Heart right ventricle (tissue), 16 donors: ENCODE results near the gene PFDN6. TPM values are rescaled to one million over a fixed set of nuclear protein-coding genes. Genes with fewer than 3 reads are reported as not detected.
"Not testable (repeated sequence)": the region's sequence is repeated elsewhere in the genome, so short reads cannot be mapped to it uniquely, and the experiment has no call there.

ENCODE experiments used
- ATAC-seq, 8 donors: fragments of 200-7000 bp; cut with Tn5 transposase; one replicate each; pipeline ENCODE4 v1.9.1; 2020; ENCODE audit warnings: mild to moderate bottlenecking in 8 of 8, moderate library complexity in 8 of 8, moderate number of reproducible peaks in 1 of 8
- DNase-seq, 2 donors: peaks; one replicate each; pipeline ENCODE4 v3.0.0-alpha.2; 2020
- H3K27ac ChIP-seq, 10 donors: fragments of 200-600 bp; sonication (generic) in 2 of 10; one replicate each; pipeline versions ENCODE4 v1.5.0 to v1.8.0; 2020 to 2022; ENCODE audit warnings: mild to moderate bottlenecking in 3 of 10
- H3K27me3 ChIP-seq, 7 donors: fragments of 200-600 bp; one replicate each; pipeline ENCODE4 v1.8.0; 2021 to 2022; ENCODE audit warnings: mild to moderate bottlenecking in 2 of 7
- H3K36me3 ChIP-seq, 9 donors: fragments of 200-600 bp; sonication (generic) in 1 of 9; one replicate each; pipeline versions ENCODE4 v1.5.0 to v1.8.0; 2020 to 2022; ENCODE audit warnings: mild to moderate bottlenecking in 2 of 9
- H3K4me1 ChIP-seq, 9 donors: fragments of 200-600 bp; sonication (generic) in 1 of 9; one replicate each; pipeline versions ENCODE4 v1.5.0 to v1.8.0; 2020 to 2022; ENCODE audit warnings: mild to moderate bottlenecking in 4 of 9
- H3K4me3 ChIP-seq, 10 donors: fragments of 200-600 bp; sonication (generic) in 2 of 10; one replicate each; pipeline versions ENCODE4 v1.5.0 to v1.8.0; 2020 to 2022; ENCODE audit warnings: mild to moderate bottlenecking in 7 of 10, moderate library complexity in 2 of 10
- H3K9me3 ChIP-seq, 11 donors: fragments of 200-600 bp in 10 of 11; sonication (generic) in 2 of 11; one replicate each; pipeline versions ENCODE4 v1.5.0 to v1.8.0; 2013 to 2022; ENCODE audit warnings: mild to moderate bottlenecking in 2 of 11, control low read depth in 1 of 11, moderate library complexity in 1 of 11
- CTCF ChIP-seq, 9 donors: fragments of 200-600 bp; sonication (generic) in 2 of 9; IDR thresholded peaks; one replicate each; pipeline versions ENCODE4 v1.5.0 to v1.8.0; 2021 to 2022; ENCODE audit warnings: antibody characterized with exemption in 9 of 9, mild to moderate bottlenecking in 5 of 9, moderate library complexity in 1 of 9
- WGBS, 2 donors: extraction: QIAGEN DNeasy Blood & Tissue Kit; methylation state at CpG; one replicate each; pipeline ENCODE4 v1.1.7; 2013; ENCODE audit warnings: inconsistent platforms in 1 of 2; 5-methylcytosine and 5-hydroxymethylcytosine counted together
- intact Hi-C, 10 donors: fragments of 100-400 bp; cut with DNase I; formaldehyde crosslinking; loops; one replicate each; pipeline versions ENCODE4 v1.11.1 to v1.14.2; 2022
- polyA plus RNA-seq, 2 donors: library from polyadenylated mRNA; stranded (reverse); fragments of 200-250 nt; gene quantifications; one replicate each; pipeline ENCODE4 v1.2.3, GENCODE V29; 2013
- total RNA-seq, 10 donors: library from RNA; stranded (reverse); fragmentation: NEBNext Ultra II Directional in 3 of 10; extraction: Animal tissue kit (Norgen Biotek cat#: 25700) in 3 of 10; gene quantifications; one replicate each; pipeline versions ENCODE4 v1.2.1 to v1.2.4, GENCODE V29; 2021 to 2023
- donor health status: Arrhythmogenic right ventricular cardiomyopathy.
- donor health status: ischemic (EF 13 %, LVEDD 7.1; RV severe dilation, severe dysfunction).
- donor health status: healthy with polysubstance abuse.
- donor health status: DM: no; HTN: yes; CAD: no.
- donor health status: DM: no; HTN: no; CAD: no.
- donor health status: ischemic (EF 25% LVEDD 6.9; RV normal size, moderate dysfunction).
- donor health status: ischemic (EF 25% LVEDD 5.7; RV mildly dilated, moderate dysfunction).
- donor health status: healthy.
- donor health status: DM: yes; HTN: yes; CAD: no.
- donor health status: Ischemic cardiomyopathy.
- donor health status: ischemic (EF 35%, LVEDD 5.7; RV mildly dilated, moderate dysfunction).
- donor health status: nonischemic (EF 11% LVEDD 7.7; RV severe dilation, severe dysfunction).
- donor health status: DM: yes; HTN: yes; CAD: no.
- donor health status: PGD.
- donor health status: ischemic (EF 29% LVEDD 5.4; RV normal size, mild dysfunction).
- donor health status: nonischemic (EF 23%, LVEDD 6.1; RV moderate dilation, normal function).

Gene PFDN6
- total and polyA plus RNA-seq, 12 donors: 31.7 to 448 (median 43.4) TPM

GRCh38 chr6:33273924-33274902, 15.2 kb upstream of the PFDN6 start:
- H3K4me3 ChIP-seq: peak overlapping the region in 1 of 10 donors; percentile 81
- intact Hi-C loops: loop anchor here in 1 of 10 donors (2.0 kb wide), 1 partner anchor 43 kb away; the partner anchor contains the start of gene ZBTB22
- H3K9me3 ChIP-seq: no peaks in the 10 kb centered on the region
- H3K4me1 ChIP-seq: peaks cover 10 to 82% (median 64%) of the 10 kb centered on the region in 9 donors
- H3K36me3 ChIP-seq: peaks cover 0 to 60% (median 19%) of the 10 kb centered on the region in 9 donors
- no peak for TF ChIP-seq CTCF (IDR thresholded peaks at IDR 0.05)
- no peaks in the 10 kb centered on the region for H3K27me3 ChIP-seq
- DNase-seq (no peak), ATAC-seq (no peak)
- H3K27ac ChIP-seq: peak overlapping the region in 1 of 10 donors; percentile 97
- whole genome bisulfite sequencing, 2 donors: 68 to 73% methylated on average over 14 of the region's 14 CpGs

- H3K4me1 ChIP-seq: peaks cover 10 to 72% (median 56%) of the 10 kb centered on the region in 9 donors
- intact Hi-C loops, ATAC-seq, H3K27me3 ChIP-seq, DNase-seq, H3K9me3 ChIP-seq: not testable (repeated sequence)
- peaks cover 0 to 74% (median 15%) of the 10 kb centered on the region in 9 donors for H3K36me3 ChIP-seq
- H3K27ac ChIP-seq: peak overlapping the region; percentile 68 to 96 (median 92)
- H3K4me3 ChIP-seq: peak overlapping the region in 9 of 10 donors; percentile 60 to 83 (median 73)
- WGBS, 2 donors: 83% methylated on average over 16 of the region's 16 CpGs
Observed at GRCh38 chr6:33275795-33276580, 13.4 kb upstream of the PFDN6 start.

GRCh38 chr6:33276581-33276863, 12.9 kb upstream of the PFDN6 start:
- H3K36me3 ChIP-seq: peaks cover 0 to 79% (median 15%) of the 10 kb centered on the region in 9 donors

More at GRCh38 chr6:33276581-33276863, 12.9 kb upstream of the PFDN6 start:
- no peak for TF ChIP-seq CTCF (IDR thresholded peaks at IDR 0.05)
- no peaks in the 10 kb centered on the region for H3K9me3 ChIP-seq
- ATAC-seq (no peak), DNase-seq (no peak)
- intact Hi-C loops: no loop called here
- peaks cover 10 to 70% (median 53%) of the 10 kb centered on the region in 9 donors for H3K4me1 ChIP-seq
- peak overlapping the region; percentile 68 to 96 (median 92) for H3K27ac ChIP-seq
- H3K4me3 ChIP-seq: peak overlapping the region; percentile 40 to 83 (median 72)
- no peaks in the 10 kb centered on the region for H3K27me3 ChIP-seq
